Measurements from ENCODE around the gene FGFRL1. TPM values are rescaled to one million over a fixed set of nuclear protein-coding genes. Genes with fewer than 3 reads are reported as not detected.

FGFRL1 gene
- total RNA-seq, 2 donors from 2014 or later = 61.1 to 84.0 TPM

DNA sequence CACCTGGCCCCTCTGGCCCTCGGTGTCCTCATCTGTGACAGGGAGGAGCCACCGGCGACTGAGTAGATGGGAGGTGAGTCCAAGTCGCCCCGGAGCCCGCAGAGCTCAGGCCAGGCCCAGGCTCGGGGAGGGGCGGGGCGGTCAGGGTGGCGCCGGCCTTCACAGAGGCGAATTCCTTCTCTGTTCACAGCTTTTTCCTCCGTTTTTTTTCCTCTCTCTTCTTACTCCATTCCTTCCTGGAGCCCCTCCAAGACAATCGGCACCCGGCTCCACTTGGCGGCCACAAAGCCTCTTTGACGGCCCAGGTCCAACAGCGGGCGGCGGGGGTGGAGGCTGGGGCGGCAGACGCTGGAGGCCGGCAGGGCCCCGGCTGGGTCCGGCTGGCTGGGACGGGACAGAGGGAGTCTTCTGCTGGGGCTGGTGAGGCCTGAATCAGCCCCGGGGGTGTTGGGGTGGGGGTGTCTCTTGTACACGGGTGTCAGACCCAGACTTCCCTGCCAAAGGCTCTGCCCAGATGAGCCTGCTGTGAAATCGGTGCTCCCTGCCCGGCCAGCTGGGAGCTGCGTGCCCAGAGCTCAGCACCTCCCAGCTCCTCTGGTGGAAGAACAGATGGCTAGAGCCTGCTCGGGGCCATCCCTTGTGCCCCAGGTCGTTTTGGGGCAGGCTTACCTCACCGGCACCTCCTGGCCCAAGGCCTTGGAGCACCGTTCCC, 22.6 kb downstream of the FGFRL1 start:
- Histone ChIP-seq H3K4me3 (peak overlapping the region; percentile 62), H3K27me3 (replicated peaks; ENCODE audit: insufficient read depth) (no peaks in the 10 kb centered on the region)

DNA sequence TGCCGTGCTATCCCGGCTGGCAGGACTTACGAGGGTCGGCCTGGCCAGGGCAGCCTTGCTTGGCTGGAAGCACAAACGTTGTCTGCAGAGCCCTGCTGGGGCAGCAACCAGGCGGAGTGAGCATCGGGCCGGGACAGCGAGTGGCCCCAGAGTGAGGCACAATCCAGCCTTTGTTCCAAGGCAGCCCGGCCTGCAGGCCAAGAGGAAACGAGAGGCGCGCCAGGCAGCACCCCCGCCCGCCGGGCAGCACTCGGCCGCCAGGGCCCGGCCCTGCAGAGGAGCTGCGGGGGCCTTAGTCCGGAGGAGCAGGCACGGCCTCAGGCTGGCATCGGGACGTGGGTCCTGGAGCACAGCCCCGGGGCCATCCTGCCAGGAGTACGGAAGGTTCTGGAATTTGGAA, 24.1 kb downstream of the FGFRL1 start:
- no peak for ATAC-seq (ENCODE audit: insufficient number of reproducible peaks, low FRiP score, low read depth)

More for the DNA sequence above, 22.6 kb downstream of the FGFRL1 start:
- H3K36me3 ChIP-seq = no peaks in the 10 kb centered on the region
- ATAC-seq (ENCODE audit: insufficient number of reproducible peaks, low FRiP score, low read depth) = peak; percentile 48
- TF ChIP-seq, protein P1, sequence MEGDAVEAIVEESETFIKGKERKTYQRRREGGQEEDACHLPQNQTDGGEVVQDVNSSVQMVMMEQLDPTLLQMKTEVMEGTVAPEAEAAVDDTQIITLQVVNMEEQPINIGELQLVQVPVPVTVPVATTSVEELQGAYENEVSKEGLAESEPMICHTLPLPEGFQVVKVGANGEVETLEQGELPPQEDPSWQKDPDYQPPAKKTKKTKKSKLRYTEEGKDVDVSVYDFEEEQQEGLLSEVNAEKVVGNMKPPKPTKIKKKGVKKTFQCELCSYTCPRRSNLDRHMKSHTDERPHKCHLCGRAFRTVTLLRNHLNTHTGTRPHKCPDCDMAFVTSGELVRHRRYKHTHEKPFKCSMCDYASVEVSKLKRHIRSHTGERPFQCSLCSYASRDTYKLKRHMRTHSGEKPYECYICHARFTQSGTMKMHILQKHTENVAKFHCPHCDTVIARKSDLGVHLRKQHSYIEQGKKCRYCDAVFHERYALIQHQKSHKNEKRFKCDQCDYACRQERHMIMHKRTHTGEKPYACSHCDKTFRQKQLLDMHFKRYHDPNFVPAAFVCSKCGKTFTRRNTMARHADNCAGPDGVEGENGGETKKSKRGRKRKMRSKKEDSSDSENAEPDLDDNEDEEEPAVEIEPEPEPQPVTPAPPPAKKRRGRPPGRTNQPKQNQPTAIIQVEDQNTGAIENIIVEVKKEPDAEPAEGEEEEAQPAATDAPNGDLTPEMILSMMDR (IDR thresholded peaks at IDR 0.05) = no peak
- H3K27ac ChIP-seq = peak overlapping the region; percentile 68 to 85
- no peaks in the 10 kb centered on the region for H3K9me3 ChIP-seq
- peaks cover 39 to 62% of the 10 kb centered on the region in 2 donors for H3K4me1 ChIP-seq (ENCODE audit: control insufficient read depth in 1 of 2, low read depth in 2 of 2)
- no peak for DNase-seq (ENCODE audit: low spot score)

DNA sequence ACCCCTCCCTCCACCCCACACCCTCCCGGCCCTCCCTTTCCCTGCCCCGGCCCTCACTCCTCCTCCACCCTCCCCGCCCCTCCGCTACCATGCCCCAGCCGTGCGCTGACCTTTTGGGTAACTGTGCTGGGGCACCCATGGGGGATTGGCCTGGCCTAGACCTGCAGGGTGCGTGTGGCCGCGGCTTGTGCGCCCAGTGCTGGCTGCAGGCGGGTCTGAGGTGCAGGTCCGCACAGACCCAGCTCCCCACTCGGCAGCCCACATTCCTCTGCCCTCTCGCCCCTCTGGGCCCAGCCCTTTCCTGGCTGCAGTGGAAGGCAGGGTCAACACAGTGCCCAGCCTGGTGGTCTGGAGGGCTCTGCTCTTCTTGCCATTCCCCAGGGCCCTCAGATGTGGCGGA, 24.7 kb downstream of the FGFRL1 start:
- DNase-seq (ENCODE audit: low spot score) (no peak), ATAC-seq (ENCODE audit: insufficient number of reproducible peaks, low FRiP score, low read depth) (no peak)
- Histone ChIP-seq H3K27ac (peak overlapping the region; percentile 68 to 85), H3K9me3 (no peaks in the 10 kb centered on the region), H3K4me3 (no peak overlapping the region), H3K4me1 (ENCODE audit: control insufficient read depth in 1 of 2, low read depth in 2 of 2) (peaks cover 57 to 83% of the 10 kb centered on the region in 2 donors), H3K27me3 (replicated peaks; ENCODE audit: insufficient read depth) (no peaks in the 10 kb centered on the region), H3K36me3 (no peaks in the 10 kb centered on the region)
- TF ChIP-seq, protein P1 (IDR thresholded peaks at IDR 0.05) = no peak

More for the DNA sequence above, 24.1 kb downstream of the FGFRL1 start:
- no peak for DNase-seq (ENCODE audit: low spot score)
- TF ChIP-seq, protein P1 (IDR thresholded peaks at IDR 0.05) = peak; percentile 33
- Histone ChIP-seq H3K27ac (peak overlapping the region; percentile 68 to 85), H3K4me3 (peak overlapping the region; percentile 49), H3K9me3 (no peaks in the 10 kb centered on the region), H3K4me1 (ENCODE audit: control insufficient read depth in 1 of 2, low read depth in 2 of 2) (peaks cover 51 to 78% of the 10 kb centered on the region in 2 donors), H3K36me3 (no peaks in the 10 kb centered on the region), H3K27me3 (replicated peaks; ENCODE audit: insufficient read depth) (no peaks in the 10 kb centered on the region)

DNA sequence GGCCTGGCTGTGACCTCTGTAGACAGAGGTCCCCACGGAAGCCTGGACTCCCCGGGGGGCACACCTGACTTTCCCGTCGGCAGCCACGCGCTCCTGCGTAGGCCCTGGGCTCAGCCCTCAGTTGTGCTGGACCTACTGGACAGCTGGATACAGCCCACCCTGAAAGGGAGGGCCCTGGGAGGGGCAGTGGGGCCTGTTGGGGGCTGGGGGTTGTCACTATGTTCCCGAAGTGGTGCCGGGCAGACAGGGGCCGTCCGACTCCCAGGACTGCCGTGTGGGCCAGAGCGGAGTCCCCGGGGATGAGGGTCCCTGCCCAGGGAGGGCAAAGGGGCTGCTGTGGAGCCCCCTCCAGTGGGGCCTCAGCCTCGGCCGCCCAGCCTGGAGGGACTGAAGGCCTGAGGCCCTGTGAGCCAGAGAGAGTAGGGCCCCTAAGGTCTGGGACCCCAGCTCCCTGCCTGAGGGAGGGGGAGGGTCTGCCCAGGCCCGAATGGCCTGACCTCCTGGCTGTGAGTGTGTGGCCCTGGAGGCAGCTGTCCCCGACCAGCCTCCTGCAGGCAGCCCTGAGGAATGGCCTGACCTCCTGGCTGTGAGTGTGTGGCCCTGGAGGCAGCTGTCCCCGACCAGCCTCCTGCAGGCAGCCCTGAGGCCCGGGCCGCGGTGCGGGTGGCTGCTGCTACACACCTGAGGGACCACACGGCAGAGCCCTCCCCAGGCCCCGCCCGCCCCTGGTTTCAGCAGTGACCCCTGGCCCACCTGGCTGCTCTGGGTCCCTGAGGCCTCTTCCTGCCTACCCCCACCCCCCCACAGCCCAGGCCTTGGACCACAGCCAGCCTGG, 25.8 kb downstream of the FGFRL1 start:
- TF ChIP-seq, protein P1 (IDR thresholded peaks at IDR 0.05) = no peak
- peak overlapping the region; percentile 68 to 85 for H3K27ac ChIP-seq

DNA sequence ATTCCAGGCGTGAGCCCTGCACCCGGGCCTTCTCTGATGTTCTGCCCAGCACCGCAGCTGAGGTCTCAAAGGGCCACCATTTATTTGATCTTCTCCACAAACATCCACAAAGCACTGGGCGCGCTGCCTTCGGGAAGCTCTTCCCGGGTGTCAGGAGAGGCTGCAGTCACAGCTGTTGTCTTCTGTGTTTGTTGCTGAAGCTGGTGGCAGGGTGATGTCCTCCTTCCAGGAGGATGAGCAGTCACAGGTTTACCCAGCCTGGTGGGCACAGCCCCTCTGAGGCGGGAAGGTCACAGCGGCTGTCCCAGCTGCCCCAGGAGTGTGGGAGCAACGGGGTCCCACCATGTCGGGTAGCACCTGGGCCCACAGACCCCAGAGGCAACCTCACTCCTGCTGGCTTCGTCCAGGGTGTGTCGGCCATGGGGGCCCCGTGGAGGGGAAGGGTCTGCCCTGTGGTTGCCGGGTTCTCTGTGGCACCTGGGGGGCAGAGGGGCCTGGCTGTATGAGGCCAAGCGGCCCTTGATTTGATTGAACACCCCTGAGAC, 27.6 kb downstream of the FGFRL1 start:
- ATAC-seq (ENCODE audit: insufficient number of reproducible peaks, low FRiP score, low read depth) (no peak), DNase-seq (ENCODE audit: low spot score) (no peak)
- Histone ChIP-seq H3K4me3 (no peak overlapping the region), H3K27me3 (replicated peaks; ENCODE audit: insufficient read depth) (no peaks in the 10 kb centered on the region), H3K27ac (peak overlapping the region; percentile 85 to 94), H3K4me1 (ENCODE audit: control insufficient read depth in 1 of 2, low read depth in 2 of 2) (peaks cover 61 to 86% of the 10 kb centered on the region in 2 donors), H3K9me3 (no peaks in the 10 kb centered on the region), H3K36me3 (no peaks in the 10 kb centered on the region)
- TF ChIP-seq, protein P1 (IDR thresholded peaks at IDR 0.05) = no peak

More for the DNA sequence above, 25.8 kb downstream of the FGFRL1 start:
- DNase-seq (ENCODE audit: low spot score) = no peak
- Histone ChIP-seq H3K4me3 (no peak overlapping the region), H3K9me3 (no peaks in the 10 kb centered on the region), H3K36me3 (no peaks in the 10 kb centered on the region), H3K4me1 (ENCODE audit: control insufficient read depth in 1 of 2, low read depth in 2 of 2) (peaks cover 66 to 91% of the 10 kb centered on the region in 2 donors), H3K27me3 (replicated peaks; ENCODE audit: insufficient read depth) (no peaks in the 10 kb centered on the region)
- no peak for ATAC-seq (ENCODE audit: insufficient number of reproducible peaks, low FRiP score, low read depth)

All from thoracic aorta (tissue), 2 donors.